PFSK-1 (cell line): ENCODE results near the gene GPR137B.

Experiments
- FOXP2 ChIP-seq: optimal IDR thresholded peaks from 2 replicates; pipeline ENCODE3; 2011; ENCODE audit warnings: borderline replicate concordance, control low read depth, inconsistent platforms; ENCODE audit not compliant: insufficient read depth; ENCODE audit errors: extremely low read length, extremely low read depth
- POLR2AphosphoS5 ChIP-seq: IDR thresholded peaks from 2 replicates; pipeline ENCODE4 v1.6.1; 2012; ENCODE audit warnings: low read depth, mild to moderate bottlenecking, control low read depth, low read length, moderate library complexity
- REST ChIP-seq, 2 experiments: IDR thresholded peaks; 2 replicates each; pipeline versions ENCODE4 v1.6.1 to v1.8.0; 2011 to 2012; ENCODE audit warnings: low read depth in 2 of 2, low read length in 2 of 2, control low read depth in 1 of 2, inconsistent platforms in 1 of 2, mild to moderate bottlenecking in 1 of 2, moderate library complexity in 1 of 2; ENCODE audit not compliant: insufficient read depth in 1 of 2
- SIN3A ChIP-seq: IDR thresholded peaks from 2 replicates; pipeline ENCODE4 v1.6.1; 2012; ENCODE audit warnings: mild to moderate bottlenecking, low read length, moderate library complexity, borderline replicate concordance; ENCODE audit not compliant: insufficient read depth
- TAF1 ChIP-seq: IDR thresholded peaks from 2 replicates; pipeline ENCODE4 v1.6.1; 2012; ENCODE audit warnings: low read length, control low read depth, borderline replicate concordance; ENCODE audit not compliant: insufficient read depth

Gene GPR137B

GRCh38 chr1:236166041-236166440 lies 23.7 kb downstream of the GPR137B start:
- TF ChIP-seq TAF1 (no peak), SIN3A (no peak), REST (IDR thresholded peaks at IDR 0.05; ENCODE audit: insufficient read depth in 1 of 2, low read depth in 2 of 2, low read length in 2 of 2) (no peak), FOXP2 (no peak), POLR2AphosphoS5 (no peak)

DNA sequence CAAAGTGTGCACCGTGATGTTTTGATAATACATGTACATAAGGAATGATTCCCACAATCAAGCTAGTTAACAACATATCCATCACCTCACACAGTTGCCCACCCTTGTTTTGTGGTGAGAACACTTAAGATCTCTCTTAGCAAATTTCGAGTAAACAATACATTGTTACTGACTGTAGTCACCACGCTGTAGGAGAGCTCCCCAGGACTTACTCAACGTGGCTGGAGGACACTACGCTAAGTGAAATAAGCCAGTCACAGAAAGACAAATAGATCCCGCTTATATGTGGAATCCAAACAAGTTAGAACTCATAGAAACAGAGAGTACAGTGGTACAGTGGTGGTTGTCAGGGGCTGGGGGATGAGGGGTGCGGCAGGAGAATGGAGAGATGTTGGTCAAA lies 24.8 kb downstream of the GPR137B start:
- TF ChIP-seq FOXP2 (no peak), POLR2AphosphoS5 (no peak), TAF1 (no peak), SIN3A (no peak), REST (IDR thresholded peaks at IDR 0.05; ENCODE audit: insufficient read depth in 1 of 2, low read depth in 2 of 2, low read length in 2 of 2) (no peak)

DNA sequence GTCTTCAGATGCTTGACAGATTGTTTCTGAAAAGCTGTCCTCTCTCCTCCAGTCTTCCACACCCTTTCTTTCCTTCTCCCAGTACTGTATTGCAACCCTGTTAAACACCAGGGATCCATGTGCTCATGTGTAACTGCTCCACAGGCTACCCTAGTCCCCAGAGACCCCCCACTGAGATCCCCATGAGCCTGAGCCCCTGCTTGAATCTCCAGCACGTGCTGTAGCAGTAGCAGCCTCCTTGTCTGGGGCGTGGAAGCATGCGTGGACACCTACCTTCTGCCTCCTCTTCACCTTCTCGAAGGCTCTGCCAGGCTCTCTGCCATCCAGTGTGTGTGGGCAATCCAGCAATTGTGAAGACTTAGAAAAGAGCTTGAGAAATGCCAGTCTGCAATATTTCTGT lies 25.2 kb downstream of the GPR137B start:
- no peak for TF ChIP-seq SIN3A
- TF ChIP-seq TAF1: no peak
- no peak for TF ChIP-seq REST (IDR thresholded peaks at IDR 0.05; ENCODE audit: insufficient read depth in 1 of 2, low read depth in 2 of 2, low read length in 2 of 2)
- TF ChIP-seq POLR2AphosphoS5: no peak
- no peak for TF ChIP-seq FOXP2

DNA sequence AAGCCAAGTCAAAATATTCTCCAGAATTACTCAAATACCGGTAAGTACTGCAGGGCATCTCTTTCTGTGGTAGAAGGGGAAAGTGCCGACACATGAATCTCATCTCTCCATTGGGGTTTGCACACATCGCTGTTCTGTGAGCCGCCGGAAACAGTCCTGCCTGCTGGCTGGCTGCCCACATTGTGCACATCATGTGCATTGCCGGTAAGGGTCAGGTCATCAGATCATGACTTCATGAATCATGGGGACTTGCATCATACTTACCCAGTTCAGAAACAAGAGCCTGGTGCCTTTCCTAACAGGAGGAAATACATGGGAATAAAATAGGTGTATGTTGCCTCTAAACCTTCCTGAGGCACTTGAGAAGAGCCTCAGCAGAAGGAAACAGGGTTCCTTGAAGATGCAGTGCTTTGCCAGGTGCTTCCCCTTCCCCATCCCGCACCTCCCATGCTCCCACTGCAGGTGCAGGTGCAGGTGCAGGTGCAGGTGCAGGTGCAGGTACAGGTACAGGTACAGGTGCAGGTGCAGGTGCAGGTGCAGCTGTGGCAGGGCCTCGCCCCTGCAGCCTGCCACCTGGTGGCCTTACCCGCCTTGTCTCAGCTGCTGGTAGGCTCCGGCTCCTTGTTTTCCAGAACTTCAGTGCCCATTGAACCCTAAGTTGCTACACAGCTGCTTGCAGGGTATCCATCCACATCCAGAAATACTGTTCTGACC lies 26.5 kb downstream of the GPR137B start:
- peak; percentile 81 for TF ChIP-seq FOXP2
- no peak for TF ChIP-seq POLR2AphosphoS5
- no peak for TF ChIP-seq TAF1

GRCh38 chr1:236172041-236172579 lies 29.8 kb downstream of the GPR137B start:
- TF ChIP-seq FOXP2: no peak

- no peak for TF ChIP-seq SIN3A
- no peak for TF ChIP-seq TAF1
- no peak for TF ChIP-seq POLR2AphosphoS5
- no peak for TF ChIP-seq FOXP2
- no peak for TF ChIP-seq REST (IDR thresholded peaks at IDR 0.05; ENCODE audit: insufficient read depth in 1 of 2, low read depth in 2 of 2, low read length in 2 of 2)
Observed at GRCh38 chr1:236173174-236173767, 30.9 kb downstream of the GPR137B start.
